Measurements from ENCODE around the gene PLCB4.

The PLCB4 gene

GRCh38 chr20:9499126-9499899, 430.4 kb downstream of the PLCB4 start:
- no peak for DNase-seq (ENCODE audit: low spot score)

GRCh38 chr20:9500121-9500520, 431.2 kb downstream of the PLCB4 start:
- no peak for DNase-seq (ENCODE audit: low spot score)

GRCh38 chr20:9501473-9501872, 432.6 kb downstream of the PLCB4 start:
- DNase-seq (ENCODE audit: low spot score), result no peak

GRCh38 chr20:9503526-9504245, 434.8 kb downstream of the PLCB4 start:
- DNase-seq (ENCODE audit: low spot score), result no peak

DNA sequence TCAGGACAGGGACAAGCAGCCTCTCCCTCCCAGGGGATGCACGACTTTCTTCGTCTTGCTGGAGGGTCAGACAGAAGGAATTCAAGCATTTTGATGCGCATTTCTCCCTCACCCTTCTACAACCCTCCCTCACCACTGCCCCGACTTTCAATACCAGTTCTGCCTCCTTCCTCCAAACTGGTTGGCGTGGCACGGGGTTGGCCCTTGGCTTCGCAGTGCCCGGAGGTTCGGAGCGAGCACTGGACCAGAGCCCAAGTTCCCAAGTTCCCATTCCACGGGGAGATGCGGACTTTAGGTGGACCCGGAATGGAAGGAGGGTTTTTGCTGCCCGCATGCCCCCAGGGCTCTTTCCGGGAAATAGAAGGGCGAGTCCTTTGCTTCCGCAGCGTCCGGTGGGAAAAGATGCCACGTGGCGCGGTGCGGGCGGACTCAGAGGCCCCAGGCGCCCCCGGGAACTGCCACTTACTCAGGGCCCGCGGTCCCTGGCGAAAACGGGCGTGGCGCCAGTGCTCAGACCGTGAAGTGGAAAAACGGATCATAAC, 437.5 kb downstream of the PLCB4 start:
- no peak for DNase-seq (ENCODE audit: low spot score)

GRCh38 chr20:9506964-9507369, 438.1 kb downstream of the PLCB4 start:
- DNase-seq (ENCODE audit: low spot score), result no peak

DNA sequence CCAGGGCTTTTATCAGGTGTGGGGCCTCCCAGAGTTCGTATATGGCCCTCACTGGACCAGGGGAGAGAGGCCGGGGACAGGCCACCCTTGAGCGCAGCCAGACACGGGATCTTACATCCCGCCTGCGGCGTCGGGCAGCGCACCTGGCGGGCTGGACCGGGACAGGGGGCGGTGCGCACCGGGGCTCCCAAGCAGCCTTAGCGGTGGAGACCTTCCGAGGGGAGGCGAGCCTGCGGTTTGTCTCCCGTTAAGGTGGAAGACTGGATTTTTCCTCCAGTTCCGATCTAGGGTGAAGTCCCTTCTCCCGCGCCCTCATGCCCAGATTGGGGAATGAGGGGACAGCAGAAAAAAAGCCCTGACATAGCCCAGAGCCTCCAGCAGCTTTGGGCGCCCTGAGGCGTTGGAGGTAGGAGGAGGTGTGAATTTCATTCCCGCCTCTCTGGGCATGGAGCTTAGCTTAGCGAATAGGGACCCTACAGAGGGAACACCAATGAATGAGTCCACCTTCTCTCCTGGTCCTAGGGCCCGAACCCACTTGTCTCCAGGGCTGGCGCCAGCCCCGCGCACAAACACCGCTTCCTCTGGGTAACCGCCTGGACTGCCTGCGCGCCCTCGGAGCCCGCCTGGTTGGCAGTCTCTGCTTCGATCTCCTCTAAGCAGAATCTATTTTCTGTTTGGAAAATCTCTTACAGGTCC, 438.8 kb downstream of the PLCB4 start:
- no peak for DNase-seq (ENCODE audit: low spot score)

DNA sequence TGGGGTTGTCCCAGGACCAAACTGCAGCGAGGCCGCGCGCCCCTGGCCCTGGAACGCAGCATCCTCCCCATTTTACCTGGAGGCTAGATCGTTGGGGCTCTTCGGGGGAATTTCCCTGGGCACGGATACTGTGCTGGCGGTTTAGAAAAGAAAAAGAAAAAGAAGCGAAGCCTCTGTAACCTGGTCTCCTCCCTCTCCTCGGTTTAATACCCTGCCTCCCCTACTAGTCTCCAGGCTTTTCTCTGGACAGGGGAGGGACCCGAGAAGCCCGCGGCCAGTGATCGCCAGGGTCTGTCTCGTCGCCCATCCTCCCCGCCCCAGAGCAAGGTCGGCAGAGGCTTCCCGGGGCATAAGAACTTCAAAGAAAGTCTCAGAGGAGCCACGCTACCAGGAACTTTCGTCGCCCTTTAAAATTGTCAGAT, 439.4 kb downstream of the PLCB4 start:
- DNase-seq (ENCODE audit: low spot score), result no peak

DNA sequence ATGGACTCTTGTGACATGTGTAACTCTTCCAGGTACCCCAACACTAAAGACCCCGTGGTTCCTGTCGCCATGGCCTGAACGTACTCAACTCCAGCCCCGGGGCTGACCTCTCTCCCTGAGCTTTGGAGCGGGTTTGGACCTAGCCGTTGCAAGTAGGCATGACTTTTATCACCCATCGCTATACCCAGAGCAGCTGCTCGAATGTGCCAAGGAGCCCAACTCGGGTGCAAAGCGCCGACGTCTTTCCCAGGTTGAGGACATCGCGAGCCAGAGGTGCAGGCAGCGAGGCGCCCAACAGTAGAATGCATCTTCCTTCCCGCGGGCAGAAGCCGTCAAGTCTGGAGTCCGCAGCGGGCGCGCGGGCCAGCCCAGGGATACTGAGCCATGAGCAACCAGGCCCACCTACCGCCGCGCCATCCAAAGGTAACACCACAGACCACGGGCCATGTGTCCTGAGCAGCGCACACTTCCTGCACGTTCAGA, 439.9 kb downstream of the PLCB4 start:
- no peak for DNase-seq (ENCODE audit: low spot score)

- no peak for DNase-seq (ENCODE audit: low spot score)
Measured at GRCh38 chr20:9509246-9509645, 440.4 kb downstream of the PLCB4 start.

- no peak for DNase-seq (ENCODE audit: low spot score)
Measured at GRCh38 chr20:9510911-9511310, 442.0 kb downstream of the PLCB4 start.

DNA sequence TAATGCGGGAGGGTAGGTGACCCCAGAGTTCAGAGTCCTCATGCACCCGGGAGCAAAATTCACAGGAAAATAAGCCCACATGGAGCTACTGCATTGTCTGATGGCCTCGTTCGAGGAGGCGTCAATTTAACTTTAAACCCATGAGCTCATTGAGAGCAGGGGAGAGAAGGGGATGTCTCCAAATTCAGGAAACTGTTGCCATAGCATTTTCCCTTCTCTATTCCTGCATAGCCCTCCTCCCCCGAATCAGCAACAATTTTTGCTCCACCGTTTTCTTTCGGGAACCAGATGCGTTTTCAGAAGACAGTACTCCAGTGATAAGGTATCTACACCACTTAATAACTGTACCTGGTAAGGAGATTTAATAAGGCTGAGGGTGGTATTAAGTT, 445.2 kb downstream of the PLCB4 start:
- no peak for DNase-seq (ENCODE audit: low spot score)

- no peak for DNase-seq (ENCODE audit: low spot score)
Measured at GRCh38 chr20:9514461-9515213, 445.8 kb downstream of the PLCB4 start, which contains the start of gene LAMP5. LAMP5 (plus strand) TSS chr20:9514590; CDS start chr20:9514853, 263 bp downstream.

GRCh38 chr20:9515214-9515585, 446.3 kb downstream of the PLCB4 start:
- no peak for DNase-seq (ENCODE audit: low spot score)

GRCh38 chr20:9515741-9516233, 446.9 kb downstream of the PLCB4 start:
- DNase-seq (ENCODE audit: low spot score), result no peak

- DNase-seq (ENCODE audit: low spot score), result no peak
Measured at GRCh38 chr20:9516234-9516871, 447.5 kb downstream of the PLCB4 start.

GRCh38 chr20:9517297-9518162, 448.6 kb downstream of the PLCB4 start:
- no peak for DNase-seq (ENCODE audit: low spot score)

GRCh38 chr20:9518576-9519175, 449.8 kb downstream of the PLCB4 start:
- DNase-seq (ENCODE audit: low spot score), result no peak

- no peak for DNase-seq (ENCODE audit: low spot score)
Measured at GRCh38 chr20:9520086-9520485, 451.2 kb downstream of the PLCB4 start.

DNA sequence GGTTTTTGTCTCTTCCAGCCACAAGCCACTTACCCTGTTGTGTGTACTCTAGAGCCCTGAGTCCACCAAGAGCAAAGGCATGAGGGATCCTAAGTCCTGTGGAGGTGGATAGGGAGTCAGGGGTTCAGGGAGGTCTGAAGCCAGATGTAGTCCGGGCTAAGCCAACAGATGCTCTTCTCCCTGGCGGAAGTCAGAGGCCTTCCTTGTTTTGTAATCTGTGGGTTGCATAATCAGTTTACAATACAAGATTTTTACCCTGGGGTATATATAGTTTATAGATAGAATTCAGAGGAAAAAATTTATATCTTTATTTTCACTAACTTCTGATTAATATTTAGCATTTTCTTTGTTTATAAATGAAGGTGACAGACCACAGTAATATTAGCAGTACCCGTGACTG, 454.7 kb downstream of the PLCB4 start:
- DNase-seq (ENCODE audit: low spot score), result no peak

All from hematopoietic multipotent progenitor cell treated with erythropoietin and hydrocortisone succinate and interleukin-3 and kit ligand, for 15 days (in vitro differentiated cells).